ENCODE results near the gene GPC5.
"Not testable (repeated sequence)": the region's sequence is repeated elsewhere in the genome, so short reads cannot be mapped to it uniquely, and the experiment has no call there.

The GPC5 gene

GRCh38 chr13:91722267-91722884, 324.0 kb downstream of the GPC5 start:
- DNase-seq, result peak; percentile 10

- DNase-seq, result no peak
Observed at GRCh38 chr13:91724591-91724990, 326.2 kb downstream of the GPC5 start.

GRCh38 chr13:91725646-91726045, 327.2 kb downstream of the GPC5 start:
- DNase-seq, result no peak

- no peak for DNase-seq
Observed at GRCh38 chr13:91726671-91727070, 328.2 kb downstream of the GPC5 start.

GRCh38 chr13:91729859-91730258, 331.4 kb downstream of the GPC5 start:
- no peak for DNase-seq

- no peak for DNase-seq
Observed at GRCh38 chr13:91739751-91740150, 341.3 kb downstream of the GPC5 start.

GRCh38 chr13:91740756-91741155, 342.3 kb downstream of the GPC5 start:
- DNase-seq, result no peak

GRCh38 chr13:91741925-91742324, 343.5 kb downstream of the GPC5 start:
- DNase-seq, result no peak

GRCh38 chr13:91744284-91744683, 345.9 kb downstream of the GPC5 start:
- DNase-seq, result no peak

- no peak for DNase-seq
Observed at GRCh38 chr13:91745967-91746366, 347.5 kb downstream of the GPC5 start.

GRCh38 chr13:91747186-91747585, 348.8 kb downstream of the GPC5 start:
- no peak for DNase-seq

GRCh38 chr13:91748416-91749089, 350.1 kb downstream of the GPC5 start:
- no peak for DNase-seq

- DNase-seq, result no peak
Observed at GRCh38 chr13:91758724-91759123, 360.3 kb downstream of the GPC5 start.

GRCh38 chr13:91762957-91763356, 364.5 kb downstream of the GPC5 start:
- DNase-seq, result no peak

GRCh38 chr13:91764527-91764926, 366.1 kb downstream of the GPC5 start:
- no peak for DNase-seq

GRCh38 chr13:91767651-91768050, 369.2 kb downstream of the GPC5 start:
- no peak for DNase-seq

GRCh38 chr13:91768746-91769145, 370.3 kb downstream of the GPC5 start:
- no peak for DNase-seq

- DNase-seq, result no peak
Observed at GRCh38 chr13:91771229-91771628, 372.8 kb downstream of the GPC5 start.

- DNase-seq, result no peak
Observed at GRCh38 chr13:91773591-91774227, 375.3 kb downstream of the GPC5 start.

GRCh38 chr13:91774397-91774796, 376.0 kb downstream of the GPC5 start:
- no peak for DNase-seq

GRCh38 chr13:91776611-91777193, 378.3 kb downstream of the GPC5 start:
- DNase-seq, result no peak

GRCh38 chr13:91778123-91778522, 379.7 kb downstream of the GPC5 start:
- DNase-seq, result no peak

GRCh38 chr13:91781982-91782691, 383.7 kb downstream of the GPC5 start:
- not testable (repeated sequence) for DNase-seq
